Ishikawa (cell line): ENCODE data around the gene KYNU.

Experiments used
- CEBPB ChIP-seq: IDR thresholded peaks from 2 replicates; pipeline ENCODE4 v1.6.1; 2012
- CREB1 ChIP-seq: IDR thresholded peaks from 2 replicates; pipeline ENCODE4 v1.6.1; 2012; ENCODE audit warnings: low read depth
- EP300 ChIP-seq: IDR thresholded peaks from 2 replicates; pipeline ENCODE4 v1.6.1; 2012; ENCODE audit warnings: borderline replicate concordance
- FOXM1 ChIP-seq: IDR thresholded peaks from 2 replicates; pipeline ENCODE4 v1.6.1; 2012; ENCODE audit warnings: low read depth, borderline replicate concordance
- MAX ChIP-seq: IDR thresholded peaks from 2 replicates; pipeline ENCODE4 v1.6.1; 2012
- RAD21 ChIP-seq: IDR thresholded peaks from 2 replicates; pipeline ENCODE4 v1.6.1; 2012; ENCODE audit warnings: low read depth
- REST ChIP-seq: IDR thresholded peaks from 2 replicates; pipeline ENCODE4 v1.6.1; 2012; ENCODE audit warnings: low read depth, mild to moderate bottlenecking

GRCh38 chr2:142897807-142898206 lies 20.3 kb downstream of the KYNU start:
- TF ChIP-seq REST: no peak
- TF ChIP-seq RAD21: no peak
- TF ChIP-seq CEBPB: no peak
- TF ChIP-seq MAX: no peak
- no peak for TF ChIP-seq FOXM1
- TF ChIP-seq EP300: no peak
- TF ChIP-seq CREB1: no peak
